SKM-1 treated with dmso at 0.1 percent for 144 hours (cell line): ENCODE results near the gene PON2.
A peak's percentile ranks its signal among the peaks of the same experiment; 100 is the strongest.
"Not testable (repeated sequence)": the region's sequence is repeated elsewhere in the genome, so short reads cannot be mapped to it uniquely, and the experiment has no call there.

Source experiments
- DNase-seq: peaks from one replicate; lab custom pipeline; 2025; ENCODE audit not compliant: unreplicated experiment; lab: John Stamatoyannopoulos, UW

PON2 gene

GRCh38 chr7:95434557-95435421 lies at the start of gene PON2:
TSS of gene PON2 (minus strand) at chr7:95435028. CDS start at chr7:95434951, 77 bp downstream.
- DNase-seq: peak; percentile 75

GRCh38 chr7:95482424-95482823 lies 47.6 kb upstream of the PON2 start:
- no peak for DNase-seq

- no peak for DNase-seq
These were observed 46.7 kb upstream of the PON2 start for GRCh38 chr7:95481271-95482165.

- DNase-seq: no peak
These were observed 45.3 kb upstream of the PON2 start for GRCh38 chr7:95479992-95480624.

GRCh38 chr7:95478272-95479037 lies 43.6 kb upstream of the PON2 start:
- no peak for DNase-seq

GRCh38 chr7:95476904-95477594 lies 42.2 kb upstream of the PON2 start:
- DNase-seq: peak; percentile 62

- DNase-seq: no peak
These were observed 41.4 kb upstream of the PON2 start for GRCh38 chr7:95476072-95476847.

GRCh38 chr7:95473276-95473985 lies 38.6 kb upstream of the PON2 start:
- no peak for DNase-seq

- no peak for DNase-seq
These were observed 37.8 kb upstream of the PON2 start for GRCh38 chr7:95472581-95473161.

- no peak for DNase-seq
These were observed 36.2 kb upstream of the PON2 start for GRCh38 chr7:95471071-95471470.

- peak; percentile 8 for DNase-seq
These were observed 35.6 kb upstream of the PON2 start for GRCh38 chr7:95470452-95470851.

- no peak for DNase-seq
These were observed 35.0 kb upstream of the PON2 start for GRCh38 chr7:95469848-95470247.

GRCh38 chr7:95469187-95469586 lies 34.4 kb upstream of the PON2 start:
- no peak for DNase-seq

GRCh38 chr7:95467912-95468607 lies 33.2 kb upstream of the PON2 start:
- DNase-seq: no peak

GRCh38 chr7:95460653-95461052 lies 25.8 kb upstream of the PON2 start:
- not testable (repeated sequence) for DNase-seq

- DNase-seq: no peak
These were observed 23.1 kb upstream of the PON2 start for GRCh38 chr7:95457947-95458346.

GRCh38 chr7:95454438-95455045 lies 19.7 kb upstream of the PON2 start:
- DNase-seq: no peak
